DND-41 (cell line): ENCODE data around the gene CSTA.

Experiments used
- EZH2 ChIP-seq: IDR thresholded peaks from 3 replicates; pipeline ENCODE4 v1.6.1; 2012; ENCODE audit warnings: borderline replicate concordance, low read depth, mild to moderate bottlenecking, moderate library complexity, low read length, inconsistent platforms; ENCODE audit not compliant: severe bottlenecking
- TF ChIP-seq, protein P1 (sequence below): IDR thresholded peaks from 2 replicates; pipeline ENCODE4 v1.5.1; 2012; ENCODE audit warnings: borderline replicate concordance, low read length, moderate library complexity, mild to moderate bottlenecking; ENCODE audit not compliant: poor library complexity, severe bottlenecking; ENCODE audit errors: extremely low read depth

DNA sequence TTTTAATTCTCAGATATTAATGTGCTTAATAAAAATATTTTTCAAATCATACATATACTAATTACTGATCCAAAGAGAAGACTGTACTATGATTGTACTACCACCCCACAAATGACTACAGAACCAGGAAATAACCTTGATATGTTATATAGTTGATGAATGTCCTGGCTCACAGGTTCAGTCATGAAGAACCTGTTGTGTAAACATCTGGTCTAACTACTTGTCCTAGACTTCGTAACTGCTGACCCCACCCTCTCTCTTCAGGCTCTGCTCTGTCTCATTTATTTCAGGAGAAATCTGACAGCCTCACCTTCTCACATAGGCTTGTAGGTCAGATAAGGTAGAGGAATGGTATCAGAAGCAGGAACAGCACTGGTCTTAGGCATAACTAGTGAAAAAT, 14.7 kb upstream of the CSTA start:
- TF ChIP-seq EZH2, result no peak
- TF ChIP-seq, protein P1, sequence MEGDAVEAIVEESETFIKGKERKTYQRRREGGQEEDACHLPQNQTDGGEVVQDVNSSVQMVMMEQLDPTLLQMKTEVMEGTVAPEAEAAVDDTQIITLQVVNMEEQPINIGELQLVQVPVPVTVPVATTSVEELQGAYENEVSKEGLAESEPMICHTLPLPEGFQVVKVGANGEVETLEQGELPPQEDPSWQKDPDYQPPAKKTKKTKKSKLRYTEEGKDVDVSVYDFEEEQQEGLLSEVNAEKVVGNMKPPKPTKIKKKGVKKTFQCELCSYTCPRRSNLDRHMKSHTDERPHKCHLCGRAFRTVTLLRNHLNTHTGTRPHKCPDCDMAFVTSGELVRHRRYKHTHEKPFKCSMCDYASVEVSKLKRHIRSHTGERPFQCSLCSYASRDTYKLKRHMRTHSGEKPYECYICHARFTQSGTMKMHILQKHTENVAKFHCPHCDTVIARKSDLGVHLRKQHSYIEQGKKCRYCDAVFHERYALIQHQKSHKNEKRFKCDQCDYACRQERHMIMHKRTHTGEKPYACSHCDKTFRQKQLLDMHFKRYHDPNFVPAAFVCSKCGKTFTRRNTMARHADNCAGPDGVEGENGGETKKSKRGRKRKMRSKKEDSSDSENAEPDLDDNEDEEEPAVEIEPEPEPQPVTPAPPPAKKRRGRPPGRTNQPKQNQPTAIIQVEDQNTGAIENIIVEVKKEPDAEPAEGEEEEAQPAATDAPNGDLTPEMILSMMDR, result no peak
